Stimulated activated CD4-positive, alpha-beta T cell treated with anti-CD3 and anti-CD28 coated beads, Interleukin-4, amount 100 ng/mL, for 1 hour (primary cell): ENCODE data around the gene OPTC.

Source experiments
- DNase-seq: peaks from one replicate; pipeline ENCODE4 v3.0.0-alpha.2; 2020

OPTC gene

GRCh38 chr1:203539831-203540546 is 46.0 kb downstream of the OPTC start:
- no peak for DNase-seq

- no peak for DNase-seq
Measured at GRCh38 chr1:203544485-203544884, 50.5 kb downstream of the OPTC start.

GRCh38 chr1:203544978-203545816 is 51.2 kb downstream of the OPTC start:
- no peak for DNase-seq

GRCh38 chr1:203546274-203546673 is 52.3 kb downstream of the OPTC start:
- no peak for DNase-seq

- no peak for DNase-seq
Measured at GRCh38 chr1:203547147-203547546, 53.2 kb downstream of the OPTC start.

GRCh38 chr1:203547771-203548421 is 53.9 kb downstream of the OPTC start:
- no peak for DNase-seq

- no peak for DNase-seq
Measured at GRCh38 chr1:203548892-203549291, 54.9 kb downstream of the OPTC start.

GRCh38 chr1:203549309-203549708 is 55.4 kb downstream of the OPTC start:
- DNase-seq: no peak

- no peak for DNase-seq
Measured at GRCh38 chr1:203550846-203551245, 56.9 kb downstream of the OPTC start.

- no peak for DNase-seq
Measured at GRCh38 chr1:203551550-203551949, 57.6 kb downstream of the OPTC start.

- DNase-seq: no peak
Measured at GRCh38 chr1:203553496-203553895, 59.5 kb downstream of the OPTC start.

- DNase-seq: no peak
Measured at GRCh38 chr1:203554071-203554470, 60.1 kb downstream of the OPTC start.

- no peak for DNase-seq
Measured at GRCh38 chr1:203555076-203555475, 61.1 kb downstream of the OPTC start.

GRCh38 chr1:203555511-203556046 is 61.6 kb downstream of the OPTC start:
- no peak for DNase-seq

GRCh38 chr1:203556047-203556851 is 62.3 kb downstream of the OPTC start:
- DNase-seq: no peak

GRCh38 chr1:203557390-203557789 is 63.4 kb downstream of the OPTC start:
- DNase-seq: no peak

- no peak for DNase-seq
Measured at GRCh38 chr1:203558064-203558760, 64.3 kb downstream of the OPTC start.
